ENCODE data around the gene ALDH1L2.
A peak's percentile ranks its signal among the peaks of the same experiment; 100 is the strongest.

The ALDH1L2 gene

DNA sequence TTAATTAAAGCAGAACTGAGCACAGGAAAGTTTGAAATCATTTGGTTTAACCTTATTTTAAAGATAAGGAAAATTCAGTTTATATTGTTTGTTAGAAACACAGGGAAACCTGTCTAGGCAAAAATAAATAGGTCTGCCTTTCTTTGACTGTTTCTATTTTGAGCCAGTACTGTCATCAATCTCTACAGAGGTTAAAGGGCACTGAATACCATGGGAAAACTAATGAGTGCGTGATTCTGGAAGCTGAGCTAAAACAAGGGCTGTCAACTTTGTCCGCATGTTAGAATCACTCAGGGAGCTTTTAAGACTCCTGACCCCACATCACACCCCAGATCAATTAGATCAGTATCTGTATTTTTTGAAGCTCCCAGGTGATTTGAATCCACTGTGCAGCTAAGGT is 59.3 kb downstream of the ALDH1L2 start:
- no peak overlapping the region for H3K4me3 ChIP-seq (ENCODE audit: low read length)
- DNase-seq (ENCODE audit: low read depth) = no peak
- TF ChIP-seq, protein P1, sequence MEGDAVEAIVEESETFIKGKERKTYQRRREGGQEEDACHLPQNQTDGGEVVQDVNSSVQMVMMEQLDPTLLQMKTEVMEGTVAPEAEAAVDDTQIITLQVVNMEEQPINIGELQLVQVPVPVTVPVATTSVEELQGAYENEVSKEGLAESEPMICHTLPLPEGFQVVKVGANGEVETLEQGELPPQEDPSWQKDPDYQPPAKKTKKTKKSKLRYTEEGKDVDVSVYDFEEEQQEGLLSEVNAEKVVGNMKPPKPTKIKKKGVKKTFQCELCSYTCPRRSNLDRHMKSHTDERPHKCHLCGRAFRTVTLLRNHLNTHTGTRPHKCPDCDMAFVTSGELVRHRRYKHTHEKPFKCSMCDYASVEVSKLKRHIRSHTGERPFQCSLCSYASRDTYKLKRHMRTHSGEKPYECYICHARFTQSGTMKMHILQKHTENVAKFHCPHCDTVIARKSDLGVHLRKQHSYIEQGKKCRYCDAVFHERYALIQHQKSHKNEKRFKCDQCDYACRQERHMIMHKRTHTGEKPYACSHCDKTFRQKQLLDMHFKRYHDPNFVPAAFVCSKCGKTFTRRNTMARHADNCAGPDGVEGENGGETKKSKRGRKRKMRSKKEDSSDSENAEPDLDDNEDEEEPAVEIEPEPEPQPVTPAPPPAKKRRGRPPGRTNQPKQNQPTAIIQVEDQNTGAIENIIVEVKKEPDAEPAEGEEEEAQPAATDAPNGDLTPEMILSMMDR (conservative IDR thresholded peaks at IDR 0.05; ENCODE audit: low read length) = no peak

DNA sequence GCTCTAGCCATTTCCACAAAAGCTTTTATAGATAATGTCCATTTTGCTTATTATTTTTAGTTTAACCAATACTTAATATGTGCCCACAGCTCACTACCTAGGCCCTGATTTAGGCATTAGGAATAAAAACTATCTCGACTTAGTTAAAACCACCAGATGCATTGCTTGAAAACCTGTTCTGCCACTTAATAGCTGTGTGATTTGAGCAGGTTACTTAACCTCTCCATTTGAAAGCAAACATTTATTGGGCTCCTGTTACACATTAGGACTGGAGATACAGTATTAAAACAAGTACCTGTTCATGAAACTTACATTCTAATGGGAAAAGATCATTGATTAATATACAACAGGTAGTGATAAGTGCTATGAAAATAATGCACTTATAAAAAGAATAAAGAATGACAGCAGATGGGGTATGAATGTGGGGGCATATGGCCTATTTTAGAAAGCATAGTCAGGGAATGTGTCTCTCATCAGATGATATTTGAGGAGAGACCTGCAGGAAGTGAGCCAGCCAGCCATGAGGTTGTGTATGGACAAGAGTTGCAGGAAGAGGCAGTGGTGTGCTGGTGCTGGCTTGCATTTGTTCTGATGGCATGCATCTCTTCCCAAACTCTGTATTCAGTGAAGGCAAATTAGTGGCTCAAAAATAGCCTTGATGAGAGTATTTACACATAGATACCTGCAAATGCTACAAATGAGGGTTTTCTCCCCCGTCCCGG is 63.9 kb downstream of the ALDH1L2 start:
- no peak for DNase-seq (ENCODE audit: low read depth)
- H3K4me3 ChIP-seq (ENCODE audit: low read length) = no peak overlapping the region
- TF ChIP-seq, protein P1 (conservative IDR thresholded peaks at IDR 0.05; ENCODE audit: low read length) = no peak

- H3K4me3 ChIP-seq (ENCODE audit: low read length) = no peak overlapping the region
- DNase-seq (ENCODE audit: low read depth) = no peak
- TF ChIP-seq, protein P1 (conservative IDR thresholded peaks at IDR 0.05; ENCODE audit: low read length) = no peak
Observed at GRCh38 chr12:105018776-105019175, 65.5 kb downstream of the ALDH1L2 start.

DNA sequence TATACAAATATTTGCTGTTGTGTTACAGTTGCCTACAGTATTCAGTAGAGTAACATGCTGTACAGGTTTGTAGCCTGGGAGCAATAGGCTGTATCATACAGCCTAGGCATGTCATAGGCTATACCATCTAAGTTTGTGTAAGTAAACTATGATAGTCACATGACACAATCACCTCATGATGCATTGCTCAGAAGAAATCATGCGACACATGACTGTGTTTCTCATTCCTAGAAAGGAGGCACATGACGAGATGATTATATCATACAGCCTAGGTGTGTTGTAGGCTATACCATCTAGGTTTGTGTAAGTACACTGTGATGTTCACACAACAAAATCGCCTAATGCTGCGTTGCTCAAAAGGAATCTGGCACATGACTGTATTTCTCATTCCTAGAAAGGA is 66.2 kb downstream of the ALDH1L2 start:
- no peak overlapping the region for H3K4me3 ChIP-seq (ENCODE audit: low read length)
- DNase-seq (ENCODE audit: low read depth) = no peak
- TF ChIP-seq, protein P1 (conservative IDR thresholded peaks at IDR 0.05; ENCODE audit: low read length) = no peak

DNA sequence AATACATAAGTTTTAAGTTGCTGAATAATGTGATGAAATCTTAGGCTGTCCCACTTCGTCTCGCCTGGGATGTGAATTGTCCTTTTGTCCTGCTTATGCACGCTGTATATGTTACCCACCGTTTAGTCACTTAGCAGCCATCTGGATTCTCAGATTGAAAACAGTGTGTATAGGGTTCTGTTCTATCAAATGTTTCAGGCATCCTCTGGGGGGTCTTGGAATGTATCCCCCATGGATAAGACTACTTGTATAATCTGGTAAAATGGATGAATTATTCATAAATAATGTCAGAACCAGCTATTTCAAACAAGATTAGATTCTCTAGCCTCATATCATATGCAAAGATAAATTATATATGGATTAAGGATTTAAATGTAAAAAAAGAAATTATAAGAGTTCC is 68.7 kb downstream of the ALDH1L2 start:
- TF ChIP-seq, protein P1 (conservative IDR thresholded peaks at IDR 0.05; ENCODE audit: low read length) = no peak
- no peak for DNase-seq (ENCODE audit: low read depth)

DNA sequence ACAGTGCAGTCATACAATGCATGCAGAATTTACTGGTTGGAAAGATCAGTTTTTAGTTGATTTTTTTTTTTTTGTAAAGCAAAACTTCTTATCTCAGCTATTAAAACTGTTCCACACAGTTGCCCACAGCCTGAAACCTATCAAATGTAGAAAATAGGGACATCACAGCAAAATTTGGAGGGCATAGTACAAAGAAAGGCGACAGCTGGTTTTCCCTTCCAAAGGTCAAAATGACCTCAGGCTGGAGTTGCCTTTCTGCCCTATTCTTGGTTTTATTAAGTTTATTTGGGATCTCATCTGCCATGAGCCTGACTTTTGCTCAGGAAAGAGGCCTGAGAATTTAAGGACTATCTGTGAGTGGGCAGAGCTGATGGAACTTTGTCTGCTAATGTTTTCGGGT is 69.7 kb downstream of the ALDH1L2 start:
- no peak for DNase-seq (ENCODE audit: low read depth)
- TF ChIP-seq, protein P1 (conservative IDR thresholded peaks at IDR 0.05; ENCODE audit: low read length) = no peak
- no peak overlapping the region for H3K4me3 ChIP-seq (ENCODE audit: low read length)

More for the DNA sequence above, 68.7 kb downstream of the ALDH1L2 start:
- H3K4me3 ChIP-seq (ENCODE audit: low read length) = no peak overlapping the region

DNA sequence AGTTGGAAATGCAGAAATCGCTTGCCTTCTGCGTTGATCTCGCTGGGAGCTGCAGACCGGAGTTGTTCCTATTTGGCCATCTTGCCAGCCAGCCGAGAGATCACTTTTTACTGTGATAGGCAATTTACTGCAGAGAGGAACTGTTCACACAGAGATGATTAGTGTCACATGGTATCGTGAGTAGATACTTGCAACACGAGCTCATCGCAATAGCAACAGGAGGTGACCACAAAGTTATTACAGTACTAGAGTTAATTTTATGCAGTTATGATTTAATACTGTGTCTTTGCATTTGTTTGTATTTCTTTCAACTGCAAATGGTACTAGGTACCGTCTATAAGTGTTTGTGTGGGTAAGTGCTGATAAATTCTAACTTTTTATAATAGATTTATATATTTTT is 70.4 kb downstream of the ALDH1L2 start:
- peak; percentile 16 for DNase-seq (ENCODE audit: low read depth)
- no peak overlapping the region for H3K4me3 ChIP-seq (ENCODE audit: low read length)
- TF ChIP-seq, protein P1 (conservative IDR thresholded peaks at IDR 0.05; ENCODE audit: low read length) = no peak
